HAP-1 (cell line): Measurements from ENCODE around the gene IP6K3.

Experiments
- DNase-seq, 2 experiments: peaks; one replicate each; pipeline ENCODE4 v3.0.0-alpha.2; 2016 to 2020; ENCODE audit warnings: low spot score in 2 of 2
- H3K27me3 ChIP-seq: fragments of 250-450 bp; sonication (Bioruptor Pico); 2 replicates; pipeline ENCODE4 v1.5.1; 2020; ENCODE audit warnings: low read depth, mild to moderate bottlenecking, moderate library complexity
- H3K36me3 ChIP-seq: fragments of 250-450 bp; sonication (Bioruptor Pico); replicated peaks from 2 replicates; pipeline ENCODE4 v1.5.1; 2020; ENCODE audit warnings: mild to moderate bottlenecking
- H3K4me1 ChIP-seq: fragments of 250-450 bp; sonication (Bioruptor Pico); 2 replicates; pipeline ENCODE4 v1.5.1; 2020; ENCODE audit warnings: mild to moderate bottlenecking
- H3K4me3 ChIP-seq: fragments of 250-450 bp; sonication (Bioruptor Pico); 2 replicates; pipeline ENCODE4 v1.5.1; 2020; ENCODE audit warnings: mild to moderate bottlenecking, moderate library complexity
- H3K9me3 ChIP-seq: fragments of 250-450 bp; sonication (Bioruptor Pico); 2 replicates; pipeline ENCODE4 v1.5.1; 2020; ENCODE audit warnings: mild to moderate bottlenecking, moderate library complexity
- in situ Hi-C: fragments of 300-500 bp; cut with MboI; formaldehyde crosslinking; loops from 3 replicates; pipeline ENCODE4 v1.14.3; 2020; ENCODE audit warnings: low sequenced_read_pairs, inconsistent platforms, mixed read lengths

Gene IP6K3

GRCh38 chr6:33724102-33725023 is 22.3 kb downstream of the IP6K3 start:
- DNase-seq: no peak
- in situ Hi-C loops: no loop called here
- no peak overlapping the region for H3K4me3 ChIP-seq
- no peaks in the 10 kb centered on the region for H3K4me1 ChIP-seq
- H3K9me3 ChIP-seq: no peaks in the 10 kb centered on the region
- H3K27me3 ChIP-seq: peaks cover 47% of the 10 kb centered on the region
- H3K36me3 ChIP-seq: no peaks in the 10 kb centered on the region

DNA sequence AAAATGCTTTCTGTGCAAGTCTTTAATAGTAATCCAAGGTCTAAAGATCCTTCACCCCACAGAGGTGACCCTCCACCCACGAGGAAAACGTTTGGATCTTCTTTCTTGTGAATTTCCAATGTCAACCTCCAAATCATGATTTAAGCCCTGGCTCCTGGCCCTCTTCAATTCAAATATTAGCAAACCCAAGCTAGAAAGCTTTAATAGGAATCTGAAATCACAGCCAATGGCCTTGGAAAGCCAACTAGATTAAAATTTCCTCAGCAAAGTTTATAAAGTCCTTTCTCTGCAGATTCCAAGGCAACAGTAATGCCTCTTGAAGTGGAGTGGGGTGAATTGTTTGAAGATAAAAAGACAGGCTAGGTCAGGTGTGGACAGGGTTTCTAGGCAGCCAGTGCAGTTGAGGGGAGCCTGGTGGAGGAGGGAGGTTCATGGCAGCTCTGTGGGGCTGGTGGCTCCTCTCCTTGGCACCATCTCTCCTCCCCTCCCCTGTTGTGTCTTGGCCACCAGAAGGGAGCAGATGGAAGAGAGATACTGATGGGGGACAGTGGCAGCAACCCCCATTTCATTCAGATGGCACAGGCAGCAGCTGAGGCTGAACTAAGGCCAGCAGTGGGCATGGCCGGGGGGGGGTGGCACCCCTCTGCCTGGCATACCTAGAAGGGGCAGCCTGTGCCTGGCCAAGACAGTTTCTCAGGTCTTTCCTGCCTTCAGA is 23.2 kb downstream of the IP6K3 start:
- H3K4me1 ChIP-seq: no peaks in the 10 kb centered on the region
- DNase-seq: no peak
- no peaks in the 10 kb centered on the region for H3K36me3 ChIP-seq
- no peak overlapping the region for H3K4me3 ChIP-seq
- H3K9me3 ChIP-seq: no peaks in the 10 kb centered on the region
- peaks cover 47% of the 10 kb centered on the region for H3K27me3 ChIP-seq
- in situ Hi-C loops: no loop called here

- H3K4me1 ChIP-seq: no peaks in the 10 kb centered on the region
- in situ Hi-C loops: no loop called here
- peaks cover 47% of the 10 kb centered on the region for H3K27me3 ChIP-seq
- no peak overlapping the region for H3K4me3 ChIP-seq
- H3K9me3 ChIP-seq: no peaks in the 10 kb centered on the region
- DNase-seq: no peak
- H3K36me3 ChIP-seq: no peaks in the 10 kb centered on the region
Measured at GRCh38 chr6:33722103-33722623, 24.5 kb downstream of the IP6K3 start.

- Histone ChIP-seq H3K4me3 (no peak overlapping the region), H3K4me1 (no peaks in the 10 kb centered on the region), H3K9me3 (no peaks in the 10 kb centered on the region), H3K36me3 (no peaks in the 10 kb centered on the region), H3K27me3 (peaks cover 47% of the 10 kb centered on the region)
- no peak for DNase-seq
- in situ Hi-C loops: no loop called here
Measured at GRCh38 chr6:33721508-33721907, 25.2 kb downstream of the IP6K3 start.

DNA sequence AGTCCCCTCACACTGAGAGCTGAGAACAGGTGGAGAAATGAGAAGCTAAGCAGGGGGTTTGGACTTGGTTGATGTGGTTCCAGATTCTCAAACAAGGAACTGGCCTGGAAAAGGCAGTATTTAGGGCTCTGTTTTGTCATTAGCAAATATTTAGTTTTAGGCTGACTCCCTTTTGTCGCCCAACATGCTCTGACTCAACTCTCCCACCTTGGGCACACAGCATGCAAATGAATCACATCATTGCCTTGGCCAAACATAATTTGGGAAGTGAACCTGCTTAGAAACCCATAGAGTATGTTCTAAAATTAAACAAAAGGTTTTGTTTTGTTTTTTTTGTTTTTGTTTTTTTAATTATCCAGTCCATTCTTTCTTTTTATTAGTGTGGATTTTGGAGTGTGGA is 25.7 kb downstream of the IP6K3 start:
- no peak overlapping the region for H3K4me3 ChIP-seq
- H3K9me3 ChIP-seq: no peaks in the 10 kb centered on the region
- peaks cover 47% of the 10 kb centered on the region for H3K27me3 ChIP-seq
- DNase-seq: no peak
- H3K4me1 ChIP-seq: no peaks in the 10 kb centered on the region
- H3K36me3 ChIP-seq: no peaks in the 10 kb centered on the region
- in situ Hi-C loops: no loop called here

- no peak for DNase-seq
- H3K4me1 ChIP-seq: no peaks in the 10 kb centered on the region
- in situ Hi-C loops: no loop called here
- no peaks in the 10 kb centered on the region for H3K36me3 ChIP-seq
- H3K4me3 ChIP-seq: no peak overlapping the region
- peaks cover 36% of the 10 kb centered on the region for H3K27me3 ChIP-seq
- H3K9me3 ChIP-seq: no peaks in the 10 kb centered on the region
Measured at GRCh38 chr6:33719326-33719987, 27.2 kb downstream of the IP6K3 start.

- Histone ChIP-seq H3K27me3 (peaks cover 29% of the 10 kb centered on the region), H3K36me3 (no peaks in the 10 kb centered on the region), H3K4me1 (no peaks in the 10 kb centered on the region), H3K9me3 (no peaks in the 10 kb centered on the region), H3K4me3 (no peak overlapping the region)
- no peak for DNase-seq
- in situ Hi-C loops: no loop called here
Measured at GRCh38 chr6:33718713-33719112, 28.0 kb downstream of the IP6K3 start.

- DNase-seq: no peak
- in situ Hi-C loops: no loop called here
- no peaks in the 10 kb centered on the region for H3K9me3 ChIP-seq
Measured at GRCh38 chr6:33717934-33718455, 28.7 kb downstream of the IP6K3 start.

DNA sequence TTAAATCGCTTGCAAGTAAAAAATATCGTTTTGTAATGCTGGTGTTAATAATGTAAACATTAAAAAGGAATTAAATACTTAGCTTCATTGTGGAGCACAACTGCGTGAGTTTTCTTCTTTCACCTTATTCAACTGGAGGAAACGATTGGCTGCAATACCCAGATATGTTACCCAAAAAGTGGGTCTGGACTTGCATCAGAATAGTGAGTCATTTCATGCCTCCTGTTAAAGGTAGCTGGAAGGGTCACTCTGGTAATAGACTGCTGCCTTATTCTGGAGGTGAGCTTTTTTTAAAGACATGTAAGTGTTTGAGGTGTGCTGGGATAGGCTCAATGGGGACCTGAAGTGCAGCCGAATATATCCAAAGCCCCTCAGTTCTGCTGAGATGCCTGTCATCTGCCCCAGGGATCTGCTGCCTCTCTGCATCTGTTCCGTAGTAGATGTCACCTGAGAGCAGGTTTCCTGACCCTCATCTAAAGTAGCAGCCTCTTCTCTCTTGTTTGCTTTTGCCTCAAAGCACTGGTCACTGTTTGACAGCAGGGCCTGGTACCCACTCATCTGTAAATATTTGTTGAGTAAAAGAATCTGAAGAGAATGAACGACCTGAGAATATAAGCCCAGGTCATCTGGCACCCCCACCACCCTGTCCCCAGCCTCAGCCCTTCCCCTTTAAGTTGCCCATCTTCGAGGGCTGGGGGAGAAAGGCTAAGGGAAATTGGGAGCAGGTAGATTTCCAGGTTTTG is 29.6 kb downstream of the IP6K3 start:
- Histone ChIP-seq H3K36me3 (no peaks in the 10 kb centered on the region), H3K9me3 (no peaks in the 10 kb centered on the region; the same call in 1 of the 2 replicates), H3K4me3 (no peak overlapping the region), H3K27me3 (peaks cover 13% of the 10 kb centered on the region), H3K4me1 (peaks cover 2% of the 10 kb centered on the region)
- no peak for DNase-seq
- in situ Hi-C loops: no loop called here

More at GRCh38 chr6:33717934-33718455, 28.7 kb downstream of the IP6K3 start:
- Histone ChIP-seq H3K36me3 (no peaks in the 10 kb centered on the region), H3K4me3 (no peak overlapping the region), H3K27me3 (peaks cover 23% of the 10 kb centered on the region), H3K4me1 (no peaks in the 10 kb centered on the region)

DNA sequence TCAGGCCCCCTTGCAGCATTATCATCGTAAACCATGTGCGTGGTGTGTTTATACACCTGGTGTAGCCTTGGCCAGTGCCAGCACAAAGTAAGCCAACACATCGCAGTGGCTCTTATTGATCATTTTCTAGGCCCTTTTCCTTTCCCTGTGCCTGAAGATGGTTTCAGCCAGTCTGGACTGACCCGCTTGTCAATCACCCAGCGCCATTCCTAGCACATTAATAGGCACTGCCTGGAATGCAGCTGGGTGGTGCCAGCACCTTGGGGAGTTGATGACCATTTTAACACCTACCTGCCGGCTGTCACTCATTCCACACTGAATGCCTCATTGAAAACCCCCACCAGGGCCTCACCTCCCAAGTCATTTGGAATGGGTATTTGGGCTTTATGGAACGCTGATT is 30.3 kb downstream of the IP6K3 start:
- Histone ChIP-seq H3K4me1 (peaks cover 5% of the 10 kb centered on the region), H3K27me3 (peaks cover 6% of the 10 kb centered on the region), H3K9me3 (no peaks in the 10 kb centered on the region; the same call in 1 of the 2 replicates), H3K36me3 (no peaks in the 10 kb centered on the region), H3K4me3 (no peak overlapping the region)
- DNase-seq: no peak
- in situ Hi-C loops: no loop called here

GRCh38 chr6:33714385-33715040 is 32.2 kb downstream of the IP6K3 start:
- no peaks in the 10 kb centered on the region for H3K27me3 ChIP-seq
- peaks cover 15% of the 10 kb centered on the region for H3K4me1 ChIP-seq
- H3K9me3 ChIP-seq: no peaks in the 10 kb centered on the region; the same call in 1 of the 2 replicates
- H3K36me3 ChIP-seq: peaks cover 12% of the 10 kb centered on the region
- in situ Hi-C loops: no loop called here
- no peak overlapping the region for H3K4me3 ChIP-seq
- no peak for DNase-seq

- no peak overlapping the region for H3K4me3 ChIP-seq
- in situ Hi-C loops: no loop called here
- no peaks in the 10 kb centered on the region; the same call in 1 of the 2 replicates for H3K9me3 ChIP-seq
- peaks cover 15% of the 10 kb centered on the region for H3K4me1 ChIP-seq
- no peak for DNase-seq
- peaks cover 20% of the 10 kb centered on the region for H3K36me3 ChIP-seq
- H3K27me3 ChIP-seq: no peaks in the 10 kb centered on the region
Measured at GRCh38 chr6:33713786-33714185, 32.9 kb downstream of the IP6K3 start.
